Prostate gland (tissue), 2 donors: ENCODE results near the gene SUGCT. TPM values are rescaled to one million over a fixed set of nuclear protein-coding genes. Genes with fewer than 3 reads are reported as not detected.

ENCODE experiments used
- DNase-seq: peaks from one replicate; pipeline ENCODE4 v3.0.0-alpha.2; 2019; ENCODE audit warnings: low spot score
- H3K27ac ChIP-seq, 2 donors: fragments of 200-600 bp; sonication (generic); 2 replicates each; pipeline ENCODE4 v1.5.1; 2017 to 2019
- H3K27me3 ChIP-seq: fragments of 200-600 bp; sonication (generic); replicated peaks from 2 replicates; pipeline ENCODE4 v1.5.1; 2019; ENCODE audit not compliant: insufficient read depth
- H3K36me3 ChIP-seq, 2 donors: fragments of 200-600 bp; sonication (generic); 1 replicate in 1 of 2; 2 replicates in 1 of 2; pipeline versions ENCODE4 v1.5.1 to v1.8.1; 2017 to 2019
- H3K4me1 ChIP-seq: fragments of 200-600 bp; sonication (generic); replicated peaks from 2 replicates; pipeline ENCODE4 v1.5.1; 2019
- H3K4me3 ChIP-seq, 2 donors: fragments of 200-600 bp; sonication (generic); 2 replicates each; pipeline ENCODE4 v1.5.1; 2017 to 2019
- H3K9me3 ChIP-seq: fragments of 200-600 bp; sonication (generic); 2 replicates; pipeline ENCODE4 v1.5.1; 2017
- CTCF ChIP-seq, 4 experiments: fragments of 200-600 bp in 2 of 4; fragments of 450-650 bp in 2 of 4; sonication (generic) in 2 of 4; IDR thresholded peaks; 1 replicate in 3 of 4; 2 replicates in 1 of 4; pipeline ENCODE4 v1.5.1; 2016 to 2019; ENCODE audit warnings: antibody characterized with exemption in 4 of 4, mild to moderate bottlenecking in 2 of 4, moderate library complexity in 2 of 4
- POLR2A ChIP-seq: fragments of 450-650 bp; IDR thresholded peaks from one replicate; pipeline ENCODE4 v1.6.1; 2016; ENCODE audit warnings: antibody characterized with exemption, mild to moderate bottlenecking
- POLR2AphosphoS5 ChIP-seq: sonication (generic); formaldehyde crosslinking; IDR thresholded peaks from one replicate; pipeline ENCODE4 v1.6.1; 2017; ENCODE audit warnings: antibody characterized with exemption
- WGBS: methylation state at CpG from one replicate; pipeline ENCODE4 v1.1.5; 2018; 5-methylcytosine and 5-hydroxymethylcytosine counted together
- intact Hi-C: fragments of 100-400 bp; cut with DNase I; formaldehyde crosslinking; loops from one replicate; pipeline ENCODE4 v1.14.2; 2022
- total RNA-seq, 2 donors: library from RNA; depleted of rRNA; stranded (reverse); fragments of >200 nt; gene quantifications; one replicate each; pipeline ENCODE4 v1.1.0, GENCODE V29; 2016

Gene SUGCT
- total RNA-seq, 2 donors from 2014 or later: 2.2 to 3.2 TPM

GRCh38 chr7:40471891-40472290 is 337.1 kb downstream of the SUGCT start:
- Histone ChIP-seq H3K27me3 (no peaks in the 10 kb centered on the region), H3K27ac (no peak overlapping the region), H3K4me1 (no peaks in the 10 kb centered on the region), H3K4me3 (no peak overlapping the region), H3K9me3 (no peaks in the 10 kb centered on the region), H3K36me3 (no peaks in the 10 kb centered on the region)
- no peak for TF ChIP-seq CTCF (IDR thresholded peaks at IDR 0.05)
- no peak for TF ChIP-seq POLR2A
- TF ChIP-seq POLR2AphosphoS5: no peak
- intact Hi-C loops: no loop called here
- 96% methylated on average over 4 of the region's 4 CpGs for WGBS
- no peak for DNase-seq

- 87% methylated on average over 8 of the region's 8 CpGs for WGBS
- H3K36me3 ChIP-seq: no peaks in the 10 kb centered on the region
- no peak for DNase-seq
- H3K27ac ChIP-seq: no peak overlapping the region
- intact Hi-C loops: no loop called here
- H3K9me3 ChIP-seq: no peaks in the 10 kb centered on the region
- no peaks in the 10 kb centered on the region for H3K4me1 ChIP-seq
- H3K27me3 ChIP-seq: no peaks in the 10 kb centered on the region
- TF ChIP-seq POLR2AphosphoS5 (no peak), CTCF (IDR thresholded peaks at IDR 0.05) (no peak), POLR2A (no peak)
- no peak overlapping the region for H3K4me3 ChIP-seq
Observed at GRCh38 chr7:40474790-40475680, 340.2 kb downstream of the SUGCT start.

GRCh38 chr7:40475681-40475982 is 340.8 kb downstream of the SUGCT start:
- intact Hi-C loops: no loop called here
- Histone ChIP-seq H3K27me3 (no peaks in the 10 kb centered on the region), H3K36me3 (no peaks in the 10 kb centered on the region), H3K27ac (no peak overlapping the region), H3K4me1 (no peaks in the 10 kb centered on the region), H3K4me3 (no peak overlapping the region), H3K9me3 (no peaks in the 10 kb centered on the region)
- no peak for TF ChIP-seq POLR2AphosphoS5
- no peak for TF ChIP-seq CTCF (IDR thresholded peaks at IDR 0.05)
- TF ChIP-seq POLR2A: no peak
- no peak for DNase-seq
- WGBS: 87% methylated on average over 1 of the region's 1 CpG

GRCh38 chr7:40477094-40477493 is 342.3 kb downstream of the SUGCT start:
- no peaks in the 10 kb centered on the region for H3K9me3 ChIP-seq
- intact Hi-C loops: no loop called here
- H3K36me3 ChIP-seq: no peaks in the 10 kb centered on the region
- H3K4me3 ChIP-seq: no peak overlapping the region
- no peaks in the 10 kb centered on the region for H3K4me1 ChIP-seq
- WGBS: 91% methylated on average over 2 of the region's 2 CpGs
- DNase-seq: no peak
- H3K27ac ChIP-seq: no peak overlapping the region
- TF ChIP-seq POLR2A (no peak), POLR2AphosphoS5 (no peak), CTCF (IDR thresholded peaks at IDR 0.05) (no peak)
- no peaks in the 10 kb centered on the region for H3K27me3 ChIP-seq

GRCh38 chr7:40482845-40483244 is 348.0 kb downstream of the SUGCT start:
- Histone ChIP-seq H3K4me1 (no peaks in the 10 kb centered on the region), H3K4me3 (no peak overlapping the region), H3K27ac (no peak overlapping the region), H3K9me3 (no peaks in the 10 kb centered on the region), H3K36me3 (no peaks in the 10 kb centered on the region), H3K27me3 (no peaks in the 10 kb centered on the region)
- WGBS: 58% methylated on average over 3 of the region's 3 CpGs
- no peak for DNase-seq
- no peak for TF ChIP-seq POLR2AphosphoS5
- no peak for TF ChIP-seq CTCF (IDR thresholded peaks at IDR 0.05)
- no peak for TF ChIP-seq POLR2A
- intact Hi-C loops: no loop called here
